CD4-positive, CD25-positive, alpha-beta regulatory T cell (primary cell): ENCODE measurements around the gene KLRF1. TPM values are rescaled to one million over a fixed set of nuclear protein-coding genes. Genes with fewer than 3 reads are reported as not detected.

Experiments used
- ATAC-seq, 2 donors: fragments of 150-1000 bp; cut with Tn5 transposase; one replicate each; pipeline ENCODE4 v1.10.0; 2021; ENCODE audit warnings: low read depth in 2 of 2, moderate number of reproducible peaks in 2 of 2, moderate library complexity in 1 of 2
- DNase-seq, 3 donors: peaks; one replicate each; pipeline versions ENCODE4 v3.0.0 to v3.0.0-alpha.2; 2012 to 2022; ENCODE audit warnings: mixed read lengths in 1 of 3
- H3K27ac ChIP-seq: one replicate; pipeline ENCODE4 v1.7.0; 2013; ENCODE audit warnings: mild to moderate bottlenecking, low read length; ENCODE audit not compliant: insufficient read depth, poor library complexity, severe bottlenecking
- H3K27me3 ChIP-seq: one replicate; pipeline ENCODE4 v1.7.0; 2013; ENCODE audit warnings: low read length; ENCODE audit not compliant: control insufficient read depth, insufficient read depth
- H3K36me3 ChIP-seq: one replicate; pipeline ENCODE4 v1.7.0; 2013; ENCODE audit warnings: mild to moderate bottlenecking, low read length, moderate library complexity; ENCODE audit not compliant: control insufficient read depth, insufficient read depth
- H3K4me1 ChIP-seq: 2 replicates; pipeline ENCODE4 v1.7.0; 2013; ENCODE audit warnings: mild to moderate bottlenecking, low read length; ENCODE audit not compliant: insufficient read depth, control insufficient read depth, poor library complexity, severe bottlenecking
- H3K4me3 ChIP-seq: one replicate; pipeline ENCODE4 v1.7.0; 2013; ENCODE audit warnings: low read depth, mild to moderate bottlenecking, low read length, moderate library complexity
- H3K9me3 ChIP-seq, 2 experiments: 1 replicate in 1 of 2; 2 replicates in 1 of 2; pipeline ENCODE4 v1.7.0; 2013; ENCODE audit warnings: low read length in 2 of 2, mild to moderate bottlenecking in 1 of 2, moderate library complexity in 1 of 2; ENCODE audit not compliant: control insufficient read depth in 2 of 2
- H3K27ac Mint-ChIP-seq, 3 donors: one replicate each; pipeline ENCODE4 v1.8.0; 2020 to 2022; ENCODE audit warnings: mild to moderate bottlenecking in 3 of 3, mixed read lengths in 3 of 3, moderate library complexity in 2 of 3
- H3K27me3 Mint-ChIP-seq: one replicate; pipeline ENCODE4 v1.8.0; 2022; ENCODE audit warnings: mild to moderate bottlenecking, mixed read lengths
- H3K36me3 Mint-ChIP-seq: one replicate; pipeline ENCODE4 v1.8.0; 2020; ENCODE audit warnings: mixed read lengths
- H3K4me1 Mint-ChIP-seq, 4 donors: one replicate each; pipeline ENCODE4 v1.8.0; 2020 to 2022; ENCODE audit warnings: mixed read lengths in 4 of 4, mild to moderate bottlenecking in 1 of 4
- H3K4me3 Mint-ChIP-seq, 4 donors: one replicate each; pipeline ENCODE4 v1.8.0; 2020 to 2022; ENCODE audit warnings: mild to moderate bottlenecking in 4 of 4, mixed read lengths in 4 of 4, moderate library complexity in 3 of 4
- H3K9me3 Mint-ChIP-seq, 7 donors: one replicate each; pipeline ENCODE4 v1.8.0; 2020 to 2022; ENCODE audit warnings: mixed read lengths in 7 of 7, mild to moderate bottlenecking in 3 of 7, moderate library complexity in 2 of 7
- polyA plus RNA-seq, 4 donors: library from polyadenylated mRNA; unstranded; fragments of 300-500 nt; fragmentation: Illumina TruSeq; gene quantifications; one replicate each; pipeline ENCODE4 v1.2.3, GENCODE V29; 2021
- total RNA-seq: library from RNA; stranded (reverse); gene quantifications from one replicate; pipeline ENCODE4 v1.2.3, GENCODE V29; 2022

Gene KLRF1
- total and polyA plus RNA-seq, 5 donors from 2014 or later: 0.49 to 0.78 (median 0.71) TPM; not detected in 1

- H3K9me3 ChIP-seq: no peaks in the 10 kb centered on the region
- H3K27ac ChIP-seq: no peak overlapping the region
- H3K27me3 ChIP-seq: no peaks in the 10 kb centered on the region
- H3K4me1 ChIP-seq: peaks cover 50% of the 10 kb centered on the region
- H3K27ac Mint-ChIP-seq: no peak overlapping the region
- H3K9me3 Mint-ChIP-seq: peaks cover 0 to 4% (median 0%) of the 10 kb centered on the region in 7 donors
- DNase-seq: peak; percentile 45 to 88 (median 70)
- no peaks in the 10 kb centered on the region for H3K36me3 Mint-ChIP-seq
- peak overlapping the region in 1 of 4 donors; percentile 2 for H3K4me3 Mint-ChIP-seq
- no peaks in the 10 kb centered on the region for H3K36me3 ChIP-seq
- H3K4me1 Mint-ChIP-seq: peaks cover 30 to 47% (median 40%) of the 10 kb centered on the region in 4 donors
- H3K27me3 Mint-ChIP-seq: peaks cover 10% of the 10 kb centered on the region
- peak; percentile 90 to 92 for ATAC-seq
- H3K4me3 ChIP-seq: no peak overlapping the region
Measured at GRCh38 chr12:9797722-9798619, 29.3 kb upstream of the KLRF1 start.

- H3K27ac ChIP-seq: no peak overlapping the region
- no peaks in the 10 kb centered on the region for H3K36me3 ChIP-seq
- Mint-ChIP-seq H3K9me3 (no peaks in the 10 kb centered on the region), H3K4me3 (no peak overlapping the region), H3K27me3 (peaks cover 23% of the 10 kb centered on the region), H3K36me3 (no peaks in the 10 kb centered on the region), H3K27ac (no peak overlapping the region), H3K4me1 (peaks cover 15 to 27% (median 23%) of the 10 kb centered on the region in 4 donors)
- no peaks in the 10 kb centered on the region for H3K9me3 ChIP-seq
- H3K27me3 ChIP-seq: no peaks in the 10 kb centered on the region
- peaks cover 31% of the 10 kb centered on the region for H3K4me1 ChIP-seq
- DNase-seq (no peak), ATAC-seq (no peak)
- H3K4me3 ChIP-seq: no peak overlapping the region
Measured at GRCh38 chr12:9799961-9800360, 27.3 kb upstream of the KLRF1 start.

GRCh38 chr12:9805883-9806282 is 21.4 kb upstream of the KLRF1 start:
- no peaks in the 10 kb centered on the region for H3K9me3 Mint-ChIP-seq
- peaks cover 34% of the 10 kb centered on the region for H3K27me3 ChIP-seq
- H3K36me3 Mint-ChIP-seq: no peaks in the 10 kb centered on the region
- H3K4me1 Mint-ChIP-seq: peaks cover 0 to 2% (median 0%) of the 10 kb centered on the region in 4 donors
- DNase-seq (no peak), ATAC-seq (no peak)
- H3K27me3 Mint-ChIP-seq: peaks cover 57% of the 10 kb centered on the region
- no peaks in the 10 kb centered on the region for H3K9me3 ChIP-seq
- no peaks in the 10 kb centered on the region for H3K36me3 ChIP-seq
- no peak overlapping the region for H3K4me3 ChIP-seq
- H3K4me1 ChIP-seq: no peaks in the 10 kb centered on the region
- no peak overlapping the region for H3K27ac Mint-ChIP-seq
- no peak overlapping the region for H3K4me3 Mint-ChIP-seq
- H3K27ac ChIP-seq: no peak overlapping the region

GRCh38 chr12:9806714-9807113 is 20.6 kb upstream of the KLRF1 start:
- Mint-ChIP-seq H3K36me3 (no peaks in the 10 kb centered on the region), H3K4me1 (peaks cover 0 to 2% (median 0%) of the 10 kb centered on the region in 4 donors), H3K27ac (no peak overlapping the region), H3K27me3 (peaks cover 65% of the 10 kb centered on the region), H3K9me3 (no peaks in the 10 kb centered on the region), H3K4me3 (no peak overlapping the region)
- Histone ChIP-seq H3K36me3 (no peaks in the 10 kb centered on the region), H3K27ac (no peak overlapping the region), H3K4me1 (no peaks in the 10 kb centered on the region), H3K4me3 (no peak overlapping the region), H3K9me3 (no peaks in the 10 kb centered on the region), H3K27me3 (peaks cover 38% of the 10 kb centered on the region)
- ATAC-seq (no peak), DNase-seq (no peak)

GRCh38 chr12:9808504-9808903 is 18.8 kb upstream of the KLRF1 start:
- H3K4me1 Mint-ChIP-seq: peaks cover 0 to 2% (median 2%) of the 10 kb centered on the region in 4 donors
- no peak for DNase-seq
- peaks cover 45% of the 10 kb centered on the region for H3K27me3 ChIP-seq
- no peak overlapping the region for H3K27ac Mint-ChIP-seq
- peaks cover under 1% of the 10 kb centered on the region for H3K4me1 ChIP-seq
- no peak overlapping the region for H3K4me3 Mint-ChIP-seq
- no peak overlapping the region for H3K27ac ChIP-seq
- ATAC-seq: no peak
- no peaks in the 10 kb centered on the region for H3K36me3 Mint-ChIP-seq
- no peaks in the 10 kb centered on the region for H3K9me3 Mint-ChIP-seq
- no peaks in the 10 kb centered on the region for H3K9me3 ChIP-seq
- H3K4me3 ChIP-seq: no peak overlapping the region
- H3K36me3 ChIP-seq: no peaks in the 10 kb centered on the region
- peaks cover 62% of the 10 kb centered on the region for H3K27me3 Mint-ChIP-seq

- Mint-ChIP-seq H3K4me3 (no peak overlapping the region), H3K36me3 (no peaks in the 10 kb centered on the region), H3K4me1 (peaks cover 0 to 10% (median 5%) of the 10 kb centered on the region in 4 donors), H3K27ac (no peak overlapping the region), H3K9me3 (no peaks in the 10 kb centered on the region), H3K27me3 (peaks cover 64% of the 10 kb centered on the region)
- no peak for DNase-seq
- H3K36me3 ChIP-seq: no peaks in the 10 kb centered on the region
- no peaks in the 10 kb centered on the region for H3K9me3 ChIP-seq
- H3K27me3 ChIP-seq: peaks cover 47% of the 10 kb centered on the region
- no peak overlapping the region for H3K4me3 ChIP-seq
- peaks cover 6% of the 10 kb centered on the region for H3K4me1 ChIP-seq
- ATAC-seq: no peak
- H3K27ac ChIP-seq: no peak overlapping the region
Measured at GRCh38 chr12:9809338-9809737, 17.9 kb upstream of the KLRF1 start.

GRCh38 chr12:9809866-9810265 is 17.4 kb upstream of the KLRF1 start:
- ATAC-seq: no peak
- peaks cover 60% of the 10 kb centered on the region for H3K27me3 Mint-ChIP-seq
- H3K4me1 Mint-ChIP-seq: peaks cover 0 to 10% (median 5%) of the 10 kb centered on the region in 4 donors
- no peaks in the 10 kb centered on the region for H3K36me3 Mint-ChIP-seq
- no peaks in the 10 kb centered on the region for H3K9me3 ChIP-seq
- H3K4me3 ChIP-seq: no peak overlapping the region
- no peak overlapping the region for H3K27ac ChIP-seq
- H3K4me1 ChIP-seq: peaks cover 6% of the 10 kb centered on the region
- no peak overlapping the region for H3K27ac Mint-ChIP-seq
- no peak for DNase-seq
- no peaks in the 10 kb centered on the region for H3K36me3 ChIP-seq
- no peak overlapping the region for H3K4me3 Mint-ChIP-seq
- H3K27me3 ChIP-seq: peaks cover 47% of the 10 kb centered on the region
- no peaks in the 10 kb centered on the region for H3K9me3 Mint-ChIP-seq

- H3K9me3 ChIP-seq: no peaks in the 10 kb centered on the region
- H3K4me3 ChIP-seq: no peak overlapping the region
- Mint-ChIP-seq H3K36me3 (no peaks in the 10 kb centered on the region), H3K9me3 (no peaks in the 10 kb centered on the region), H3K27me3 (peaks cover 65% of the 10 kb centered on the region), H3K4me1 (peaks cover 0 to 10% (median 5%) of the 10 kb centered on the region in 4 donors), H3K27ac (no peak overlapping the region), H3K4me3 (no peak overlapping the region)
- H3K27ac ChIP-seq: no peak overlapping the region
- H3K27me3 ChIP-seq: peaks cover 45% of the 10 kb centered on the region
- H3K36me3 ChIP-seq: no peaks in the 10 kb centered on the region
- DNase-seq (no peak), ATAC-seq (no peak)
- peaks cover 6% of the 10 kb centered on the region for H3K4me1 ChIP-seq
Measured at GRCh38 chr12:9810671-9811070, 16.6 kb upstream of the KLRF1 start.
